Ishikawa (cell line): Measurements from ENCODE around the gene ACTR3C.

ENCODE experiments used
- CREB1 ChIP-seq: IDR thresholded peaks from 2 replicates; pipeline ENCODE4 v1.6.1; 2012; ENCODE audit warnings: low read depth
- RAD21 ChIP-seq: IDR thresholded peaks from 2 replicates; pipeline ENCODE4 v1.6.1; 2012; ENCODE audit warnings: low read depth
- REST ChIP-seq: IDR thresholded peaks from 2 replicates; pipeline ENCODE4 v1.6.1; 2012; ENCODE audit warnings: low read depth, mild to moderate bottlenecking
- TAF1 ChIP-seq: IDR thresholded peaks from 2 replicates; pipeline ENCODE4 v1.6.1; 2012; ENCODE audit warnings: low read depth, mild to moderate bottlenecking

- TF ChIP-seq REST (no peak), CREB1 (no peak), TAF1 (no peak), RAD21 (no peak)
Observed at GRCh38 chr7:150314639-150315239, 8.6 kb downstream of the ACTR3C start.
